GM19351 (cell line): Measurements from ENCODE around the gene BICD2.

Source experiments
- ATAC-seq: cut with Tn5 transposase; IDR thresholded peaks from one replicate; pipeline ENCODE4 v1.9.1; 2021; ENCODE audit warnings: mild to moderate bottlenecking, moderate library complexity; ENCODE audit not compliant: unreplicated experiment

The BICD2 gene

GRCh38 chr9:92749071-92749933, 15.3 kb downstream of the BICD2 start:
- no peak for ATAC-seq

DNA sequence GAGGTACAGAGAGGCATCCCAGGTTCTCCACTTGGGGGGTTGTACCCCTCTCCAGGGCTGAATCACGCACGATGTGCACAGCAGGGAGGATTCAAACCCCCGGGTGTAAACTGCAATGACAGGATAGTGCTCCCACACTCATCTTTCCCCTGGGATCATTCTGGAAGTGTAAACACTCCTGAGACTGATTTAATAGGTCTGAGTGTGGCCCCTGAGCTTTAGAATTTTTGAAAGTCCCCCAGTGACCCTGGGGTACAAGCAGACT, 16.5 kb downstream of the BICD2 start:
- ATAC-seq = no peak

GRCh38 chr9:92747459-92748232, 17.0 kb downstream of the BICD2 start:
- ATAC-seq = no peak

- ATAC-seq = no peak
Measured at GRCh38 chr9:92746567-92747458, 17.8 kb downstream of the BICD2 start.

DNA sequence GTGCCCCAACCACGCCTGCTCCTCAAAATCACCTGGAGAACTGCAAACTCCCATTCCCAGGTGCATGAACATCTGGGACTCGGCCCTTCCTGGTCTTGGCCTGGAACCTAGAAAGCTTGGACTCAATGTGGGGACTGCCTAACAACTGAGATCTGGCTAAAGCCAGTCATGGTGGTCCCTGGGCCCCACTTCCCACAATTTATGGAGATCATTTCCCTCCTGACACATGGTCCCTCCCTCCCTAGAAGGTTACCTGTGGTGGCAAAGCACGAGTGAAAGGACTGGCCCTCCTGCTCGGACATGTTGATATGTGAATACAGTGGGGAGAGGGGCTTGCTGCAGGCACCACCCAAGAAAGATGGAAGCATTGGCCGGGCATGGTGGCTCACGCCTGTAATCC, 18.8 kb downstream of the BICD2 start:
- no peak for ATAC-seq

DNA sequence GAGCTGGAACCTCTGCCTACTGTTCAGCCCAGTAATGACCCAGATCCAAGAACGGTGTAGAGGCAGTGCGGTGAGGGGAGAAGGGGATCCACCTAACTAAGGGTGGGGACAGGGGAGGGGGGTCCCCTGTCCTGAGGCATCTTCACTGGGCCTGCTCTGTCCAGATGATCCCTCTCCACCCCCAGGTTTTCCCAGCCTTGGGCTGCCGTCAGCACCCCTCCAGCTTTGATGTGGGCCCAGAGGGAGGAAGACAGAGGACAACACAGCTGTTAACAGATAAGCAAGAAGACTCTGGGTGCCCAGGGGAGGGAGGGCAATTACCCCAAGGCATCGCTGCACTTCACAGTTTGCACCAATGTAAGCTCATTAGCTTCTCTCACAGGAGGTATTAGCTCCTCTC, 19.3 kb downstream of the BICD2 start:
- no peak for ATAC-seq

DNA sequence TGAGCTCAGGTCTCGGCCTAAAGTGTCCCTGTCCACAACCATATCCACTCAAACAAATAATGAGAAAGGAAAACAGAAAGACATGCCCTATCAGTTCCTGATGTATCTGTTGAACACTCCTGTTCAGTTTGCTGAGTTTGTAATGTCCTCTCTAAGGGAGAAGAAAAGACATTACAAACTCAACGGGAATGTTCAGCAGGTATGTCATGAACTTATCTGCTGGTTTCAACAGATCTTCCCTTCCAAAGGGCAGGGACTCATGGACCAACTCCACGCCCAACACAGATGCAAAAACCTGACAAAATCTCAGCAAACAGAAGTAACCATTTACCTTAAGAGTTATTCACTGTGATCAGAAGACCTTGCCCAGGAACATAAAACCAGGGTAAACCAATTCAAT, 23.7 kb downstream of the BICD2 start:
- no peak for ATAC-seq

- no peak for ATAC-seq
Measured at GRCh38 chr9:92740446-92740961, 24.1 kb downstream of the BICD2 start.

DNA sequence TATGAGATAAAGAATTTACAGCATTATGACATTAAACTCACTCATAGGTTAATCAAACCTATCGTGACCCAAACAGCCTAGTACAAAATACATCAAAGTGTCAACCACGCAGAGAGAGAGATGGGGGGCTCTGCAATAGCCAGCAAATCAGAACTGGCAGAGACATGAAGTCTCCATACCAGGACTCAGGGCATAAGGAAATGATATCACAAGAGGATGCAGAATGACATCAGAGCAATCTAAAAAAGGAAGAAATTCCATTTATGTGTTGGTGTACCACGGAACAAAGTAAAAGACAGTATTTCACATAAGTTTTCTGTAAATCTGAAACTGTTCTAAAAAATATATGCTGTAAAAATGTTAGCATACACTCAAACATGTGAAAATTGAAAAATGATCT, 24.6 kb downstream of the BICD2 start:
- no peak for ATAC-seq

GRCh38 chr9:92739346-92739970, 25.2 kb downstream of the BICD2 start:
- no peak for ATAC-seq

DNA sequence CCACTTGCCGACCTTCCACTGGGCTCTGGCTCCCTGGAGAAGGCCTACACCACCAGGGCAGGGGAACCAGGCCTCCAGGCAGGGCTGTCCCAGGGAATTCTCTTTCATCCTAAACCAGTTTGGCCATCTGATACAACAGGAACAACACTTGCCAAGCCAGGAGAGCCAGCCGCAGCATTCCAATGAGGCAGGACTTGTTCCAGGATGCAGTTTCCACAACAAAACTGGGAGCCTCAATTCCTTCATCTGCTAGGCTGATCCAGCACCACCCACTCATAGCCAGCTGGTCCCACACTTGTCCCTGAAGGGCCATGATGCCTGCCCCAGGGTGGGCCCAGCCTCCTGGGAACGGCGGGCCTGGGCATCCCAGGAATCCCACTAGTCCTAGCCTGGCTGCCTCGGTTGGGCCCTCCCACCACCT, 26.0 kb downstream of the BICD2 start:
- no peak for ATAC-seq

- no peak for ATAC-seq
Measured at GRCh38 chr9:92737611-92738299, 26.9 kb downstream of the BICD2 start.

DNA sequence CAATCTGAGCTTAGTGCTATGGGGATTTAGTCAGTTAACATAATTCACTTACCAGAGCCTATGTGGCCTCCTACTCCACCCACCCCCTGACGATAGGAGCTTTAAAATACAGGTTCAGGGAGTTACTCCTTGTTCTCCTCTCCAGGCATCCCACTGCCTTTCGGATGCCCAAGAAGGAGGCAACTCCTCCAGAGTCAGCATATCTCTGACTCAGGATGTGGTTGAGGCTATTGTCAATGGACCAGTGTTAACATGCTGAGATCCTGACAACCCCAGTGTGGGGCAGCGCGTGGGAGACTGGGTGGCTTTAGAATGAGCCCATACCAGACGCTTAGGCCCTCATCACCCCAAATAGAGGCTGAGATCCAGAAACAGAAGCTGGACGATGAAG, 27.4 kb downstream of the BICD2 start:
- ATAC-seq = no peak

DNA sequence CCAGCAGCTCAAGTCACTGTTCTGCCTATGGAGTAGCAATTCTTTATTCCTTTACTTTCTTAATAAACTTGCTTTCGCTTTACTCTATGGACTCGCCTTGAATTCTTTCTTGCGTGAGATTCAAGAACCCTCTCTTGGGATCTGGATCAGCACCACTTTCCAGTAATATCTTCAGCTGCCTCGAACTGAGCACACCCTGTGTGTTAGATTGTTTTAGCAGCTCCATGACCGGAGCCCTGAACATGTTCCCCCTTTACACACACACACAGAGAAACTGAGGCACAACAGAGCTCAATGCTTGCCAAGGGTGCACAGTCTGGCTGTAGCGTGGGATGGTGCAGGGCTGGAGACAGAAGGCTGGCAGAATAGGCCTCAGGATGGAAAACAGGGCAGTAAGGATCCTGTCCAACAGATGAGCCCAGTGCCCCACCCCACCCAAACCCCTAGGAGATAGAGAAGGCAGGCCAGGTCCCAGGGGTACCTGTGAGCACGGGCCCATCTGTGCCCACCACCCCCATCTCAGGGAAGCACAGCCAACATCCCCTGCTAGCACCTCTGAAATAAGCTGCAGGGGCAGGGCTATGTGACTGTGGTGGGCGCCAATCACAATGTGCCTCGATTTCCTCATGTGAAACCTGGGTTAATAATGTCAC, 27.9 kb downstream of the BICD2 start:
- ATAC-seq = no peak

DNA sequence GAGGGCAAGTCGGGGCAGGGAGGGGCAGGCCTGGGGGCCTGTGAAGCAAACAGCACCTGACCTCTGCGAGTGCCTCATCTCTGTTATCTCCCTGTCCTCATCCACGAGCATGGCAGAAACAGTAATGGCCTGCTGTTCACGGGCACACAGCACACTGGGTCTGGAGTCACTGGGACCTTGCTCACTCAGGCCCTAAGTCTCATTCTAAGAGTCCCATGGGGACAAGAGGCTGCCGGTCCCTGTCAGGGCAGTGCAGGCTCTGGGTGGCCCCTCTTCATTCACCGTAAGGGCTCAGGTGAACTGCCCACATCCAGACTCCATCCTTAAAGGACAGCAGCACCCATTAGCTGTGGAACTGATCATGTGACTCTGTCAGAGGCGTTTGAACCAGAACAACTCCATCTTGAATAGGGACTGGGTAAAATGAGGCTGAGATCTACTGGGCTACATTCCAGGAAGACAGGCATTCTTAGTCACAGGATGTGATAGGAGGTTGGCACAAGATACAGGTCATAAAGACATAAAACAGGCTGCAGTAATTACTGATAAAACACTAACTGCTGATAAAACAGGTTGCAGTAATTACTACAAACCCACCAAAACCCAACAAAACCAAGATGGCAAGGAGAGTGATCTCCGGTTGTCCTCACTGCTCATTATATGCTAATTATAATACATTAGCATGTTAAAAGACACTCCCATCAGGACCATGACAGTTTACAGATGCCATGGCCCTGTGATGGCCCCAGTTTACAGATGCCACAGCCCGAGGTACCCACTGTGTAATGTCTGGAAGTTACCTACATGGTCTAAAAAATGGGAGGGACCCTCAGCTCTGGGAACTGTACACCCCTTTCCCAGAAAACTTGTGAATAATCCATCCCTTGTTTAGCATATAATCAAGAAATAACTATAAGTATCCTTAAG, 28.7 kb downstream of the BICD2 start:
- no peak for ATAC-seq

- no peak for ATAC-seq
Measured at GRCh38 chr9:92734931-92735635, 29.6 kb downstream of the BICD2 start.

- ATAC-seq = no peak
Measured at GRCh38 chr9:92730897-92731296, 33.7 kb downstream of the BICD2 start.

- ATAC-seq = no peak
Measured at GRCh38 chr9:92729735-92730155, 34.9 kb downstream of the BICD2 start.
